Neural cell (in vitro differentiated cells): ENCODE data around the gene LRMDA. TPM values are rescaled to one million over a fixed set of nuclear protein-coding genes. Genes with fewer than 3 reads are reported as not detected.

Experiments used
- H2AFZ ChIP-seq: fragments of 200-600, 300-800 bp; sonication (generic), shearing (Covaris generic); 2 replicates; pipeline ENCODE4 v1.6.0; 2014; ENCODE audit warnings: low read depth, mild to moderate bottlenecking, antibody characterized with exemption, low read length, moderate library complexity
- H3F3A ChIP-seq: fragments of 200-600 bp; shearing (Covaris generic); 2 replicates; pipeline ENCODE4 v1.6.1; 2016; ENCODE audit warnings: mild to moderate bottlenecking, moderate library complexity, mixed read lengths, antibody characterized with exemption, low read length; ENCODE audit not compliant: insufficient read depth, poor library complexity, severe bottlenecking
- H3K27ac ChIP-seq: fragments of 200-600, 300-800 bp; sonication (generic), shearing (Covaris generic); 2 replicates; pipeline ENCODE4 v1.5.1; 2014; ENCODE audit warnings: mild to moderate bottlenecking, low read length, moderate library complexity
- H3K27me3 ChIP-seq: fragments of 300-800, 200-600 bp; sonication (generic), shearing (Covaris generic); 2 replicates; pipeline ENCODE4 v1.6.0; 2014; ENCODE audit warnings: mild to moderate bottlenecking, low read depth, low read length, moderate library complexity; ENCODE audit not compliant: insufficient read depth
- H3K36me3 ChIP-seq: fragments of 300-800, 200-600 bp; sonication (generic), shearing (Covaris generic); 2 replicates; pipeline ENCODE4 v1.5.1; 2014; ENCODE audit warnings: mild to moderate bottlenecking, antibody characterized with exemption, low read length, moderate library complexity; ENCODE audit not compliant: insufficient read depth
- H3K4me2 ChIP-seq: fragments of 300-800, 200-600 bp; sonication (generic), shearing (Covaris generic); 2 replicates; pipeline ENCODE4 v1.6.0; 2014; ENCODE audit warnings: mild to moderate bottlenecking, low read length
- H3K4me3 ChIP-seq: fragments of 300-800, 200-600 bp; sonication (generic), shearing (Covaris generic); 2 replicates; pipeline ENCODE4 v1.5.1; 2014; ENCODE audit warnings: mild to moderate bottlenecking, low read length, moderate library complexity
- H3K79me2 ChIP-seq: fragments of 200-600 bp; shearing (Covaris generic); replicated peaks from 2 replicates; pipeline ENCODE4 v1.6.0; 2014; ENCODE audit warnings: mild to moderate bottlenecking, low read length, moderate library complexity; ENCODE audit not compliant: insufficient read depth
- H3K9ac ChIP-seq: fragments of 300-800, 200-600 bp; sonication (generic), shearing (Covaris generic); 2 replicates; pipeline ENCODE4 v1.6.1; 2016; ENCODE audit warnings: mild to moderate bottlenecking, low read length, mixed read lengths
- H3K9me2 ChIP-seq: fragments of 200-600 bp; shearing (Covaris generic); 2 replicates; pipeline ENCODE4 v1.6.1; 2016; ENCODE audit warnings: mild to moderate bottlenecking, low read length, mixed read lengths; ENCODE audit not compliant: insufficient read depth
- H3K9me3 ChIP-seq: fragments of 200-600, 300-800 bp; sonication (generic), shearing (Covaris generic); 2 replicates; pipeline ENCODE4 v1.6.1; 2016; ENCODE audit warnings: mild to moderate bottlenecking, mixed run types, low read length, moderate library complexity, mixed read lengths
- H4K20me1 ChIP-seq: fragments of 200-600 bp; shearing (Covaris generic); 2 replicates; pipeline ENCODE4 v1.6.1; 2016; ENCODE audit warnings: mild to moderate bottlenecking, mixed run types; ENCODE audit not compliant: insufficient read depth
- CTCF ChIP-seq: fragments of 450-650 bp; IDR thresholded peaks from 2 replicates; pipeline ENCODE4 v1.5.1; 2014; ENCODE audit warnings: antibody characterized with exemption, mild to moderate bottlenecking, moderate library complexity; ENCODE audit not compliant: poor library complexity, severe bottlenecking
- EP300 ChIP-seq: fragments of 450-650 bp; conservative IDR thresholded peaks from 2 replicates; pipeline ENCODE4 v1.6.1; 2014; ENCODE audit warnings: antibody characterized with exemption, mild to moderate bottlenecking, moderate library complexity; ENCODE audit not compliant: poor library complexity, severe bottlenecking
- EZH2 ChIP-seq: fragments of 200-600, 300-800 bp; shearing (Covaris generic), sonication (generic); IDR thresholded peaks from 2 replicates; pipeline ENCODE4 v1.6.1; 2014; ENCODE audit warnings: antibody characterized with exemption, low read length, borderline replicate concordance, mild to moderate bottlenecking; ENCODE audit not compliant: insufficient read depth, poor library complexity, severe bottlenecking
- MXI1 ChIP-seq: fragments of 450-650 bp; conservative IDR thresholded peaks from 2 replicates; pipeline ENCODE4 v1.6.1; 2014; ENCODE audit warnings: antibody characterized with exemption, mild to moderate bottlenecking; ENCODE audit not compliant: poor library complexity, severe bottlenecking
- POLR2AphosphoS5 ChIP-seq: IDR thresholded peaks from 2 replicates; pipeline ENCODE4 v1.6.1; 2012
- RAD21 ChIP-seq: fragments of 450-650 bp; conservative IDR thresholded peaks from 2 replicates; pipeline ENCODE4 v1.6.1; 2014; ENCODE audit warnings: antibody characterized with exemption, mild to moderate bottlenecking, moderate library complexity
- REST ChIP-seq: IDR thresholded peaks from 2 replicates; pipeline ENCODE4 v1.6.1; 2012; ENCODE audit warnings: borderline replicate concordance
- SMC3 ChIP-seq: fragments of 450-650 bp; conservative IDR thresholded peaks from 2 replicates; pipeline ENCODE4 v1.6.1; 2014; ENCODE audit warnings: antibody characterized with exemption, mild to moderate bottlenecking, moderate library complexity; ENCODE audit not compliant: poor library complexity
- TAF1 ChIP-seq: IDR thresholded peaks from 2 replicates; pipeline ENCODE4 v1.6.1; 2012; ENCODE audit warnings: low read depth
- polyA plus RNA-seq: library from polyadenylated mRNA; depleted of rRNA; stranded (reverse); fragments of >200 nt; gene quantifications from 2 replicates; pipeline ENCODE4 v1.2.3, GENCODE V29; 2014

LRMDA gene
- polyA plus RNA-seq, 1 donor from 2014 or later: 5.6 TPM

- Histone ChIP-seq H3K9me2 (no peaks in the 10 kb centered on the region), H3K9me3 (no peaks in the 10 kb centered on the region), H3F3A (no peaks in the 10 kb centered on the region), H3K9ac (peak overlapping the region; percentile 100), H3K79me2 (peaks cover 57% of the 10 kb centered on the region), H3K36me3 (no peaks in the 10 kb centered on the region), H4K20me1 (no peaks in the 10 kb centered on the region), H3K27ac (peak overlapping the region; percentile 71), H2AFZ (no peak overlapping the region), H3K4me2 (peak overlapping the region; percentile 90), H3K4me3 (peak overlapping the region; percentile 94), H3K27me3 (peaks cover 62% of the 10 kb centered on the region)
- TF ChIP-seq SMC3 (peak; percentile 45), TAF1 (no peak), REST (no peak), EP300 (no peak), CTCF (peak; percentile 49), EZH2 (no peak), MXI1 (peak; percentile 31), RAD21 (peak; percentile 65), POLR2AphosphoS5 (peak; percentile 25)
Measured at GRCh38 chr10:75408911-75409885, 22.2 kb upstream of the LRMDA start.

- no peaks in the 10 kb centered on the region for H3K9me2 ChIP-seq
- H3K4me3 ChIP-seq: peak overlapping the region; percentile 94
- TF ChIP-seq CTCF: no peak
- no peak for TF ChIP-seq EP300
- no peak for TF ChIP-seq SMC3
- no peak for TF ChIP-seq MXI1
- TF ChIP-seq EZH2: no peak
- no peak for TF ChIP-seq TAF1
- TF ChIP-seq POLR2AphosphoS5: no peak
- H3K27me3 ChIP-seq: peaks cover 50% of the 10 kb centered on the region
- no peaks in the 10 kb centered on the region for H4K20me1 ChIP-seq
- H3K9me3 ChIP-seq: no peaks in the 10 kb centered on the region
- no peaks in the 10 kb centered on the region for H3K36me3 ChIP-seq
- H3K27ac ChIP-seq: no peak overlapping the region
- H3K9ac ChIP-seq: no peak overlapping the region
- H3F3A ChIP-seq: no peaks in the 10 kb centered on the region
- H3K79me2 ChIP-seq: peaks cover 46% of the 10 kb centered on the region
- no peak overlapping the region for H2AFZ ChIP-seq
- H3K4me2 ChIP-seq: no peak overlapping the region
Measured at GRCh38 chr10:75410132-75411005, 21.1 kb upstream of the LRMDA start.
